Keratinocyte (primary cell): ENCODE results near the gene HRH3. TPM values are rescaled to one million over a fixed set of nuclear protein-coding genes. Genes with fewer than 3 reads are reported as not detected.

Experiments used
- DNase-seq: peaks from one replicate; pipeline ENCODE4 v3.0.0-alpha.2; 2011; ENCODE audit warnings: low read depth, missing footprints, low spot score
- FAIRE-seq: peaks from 2 replicates; lab custom pipeline; 2011; peaks lifted over from hg19 to GRCh38; lab: Jason Lieb, UNC
- H2AFZ ChIP-seq: 2 replicates; pipeline ENCODE4 v1.6.0; 2012; ENCODE audit warnings: low read length, control low read depth, inconsistent platforms; ENCODE audit not compliant: control insufficient read depth
- H3K27ac ChIP-seq: 2 replicates; pipeline ENCODE4 v1.5.1; 2011; ENCODE audit warnings: low read length; ENCODE audit not compliant: control insufficient read depth, insufficient read depth
- H3K27me3 ChIP-seq: 3 replicates; pipeline ENCODE4 v1.6.0; 2011; ENCODE audit warnings: low read length; ENCODE audit not compliant: control insufficient read depth, insufficient read depth; ENCODE audit errors: extremely low read depth
- H3K36me3 ChIP-seq, 2 experiments: 2 replicates in 1 of 2; 3 replicates in 1 of 2; pipeline ENCODE4 v1.5.1; 2011; ENCODE audit warnings: low read length in 2 of 2, mild to moderate bottlenecking in 1 of 2; ENCODE audit not compliant: control insufficient read depth in 2 of 2, insufficient read depth in 2 of 2; ENCODE audit errors: extremely low read depth in 1 of 2
- H3K4me1 ChIP-seq: 3 replicates; pipeline ENCODE4 v1.5.1; 2011; ENCODE audit warnings: low read length; ENCODE audit not compliant: control insufficient read depth, insufficient read depth; ENCODE audit errors: extremely low read depth
- H3K4me2 ChIP-seq: 3 replicates; pipeline ENCODE4 v1.6.0; 2011; ENCODE audit warnings: low read depth, low read length; ENCODE audit not compliant: control insufficient read depth, insufficient read depth; ENCODE audit errors: extremely low read depth
- H3K4me3 ChIP-seq, 3 experiments: fragments of 200-600 bp in 1 of 3; sonication (generic) in 1 of 3; 2 replicates in 2 of 3; 3 replicates in 1 of 3; pipeline ENCODE4 v1.5.1; 2011 to 2016; ENCODE audit warnings: low read length in 3 of 3, mild to moderate bottlenecking in 3 of 3, control low read depth in 2 of 3, inconsistent platforms in 1 of 3, low read depth in 1 of 3, mixed read lengths in 1 of 3, mixed run types in 1 of 3, moderate library complexity in 1 of 3; ENCODE audit not compliant: control insufficient read depth in 2 of 3, insufficient read depth in 2 of 3; ENCODE audit errors: extremely low read depth in 1 of 3
- H3K79me2 ChIP-seq: 2 replicates; pipeline ENCODE4 v1.6.0; 2012; ENCODE audit warnings: low read length; ENCODE audit not compliant: control insufficient read depth, insufficient read depth
- H3K9ac ChIP-seq: 3 replicates; pipeline ENCODE4 v1.6.0; 2011; ENCODE audit warnings: low read length; ENCODE audit not compliant: control insufficient read depth, insufficient read depth; ENCODE audit errors: extremely low read depth
- H3K9me1 ChIP-seq: 3 replicates; pipeline ENCODE4 v1.6.0; 2011; ENCODE audit warnings: low read length; ENCODE audit not compliant: control insufficient read depth, insufficient read depth; ENCODE audit errors: extremely low read depth
- H3K9me3 ChIP-seq: 2 replicates; pipeline ENCODE4 v1.5.1; 2012; ENCODE audit warnings: low read depth, low read length; ENCODE audit not compliant: control insufficient read depth
- H4K20me1 ChIP-seq: 3 replicates; pipeline ENCODE4 v1.6.0; 2011; ENCODE audit warnings: low read length; ENCODE audit not compliant: control insufficient read depth, insufficient read depth; ENCODE audit errors: extremely low read depth
- CTCF ChIP-seq, 3 experiments: IDR thresholded peaks in 1 of 3; conservative IDR thresholded peaks in 1 of 3; optimal IDR thresholded peaks in 1 of 3; 2 replicates in 2 of 3; 3 replicates in 1 of 3; pipeline versions ENCODE3 to v1.5.1; 2011; ENCODE audit warnings: low read length in 3 of 3, mild to moderate bottlenecking in 3 of 3, moderate library complexity in 2 of 3, control low read depth in 1 of 3, inconsistent platforms in 1 of 3; ENCODE audit not compliant: insufficient read depth in 2 of 3; ENCODE audit errors: extremely low read depth in 1 of 3
- EZH2 ChIP-seq: IDR thresholded peaks from one replicate; pipeline ENCODE4 v1.6.1; 2012; ENCODE audit warnings: inconsistent platforms, mild to moderate bottlenecking, low read length, moderate library complexity
- dilution Hi-C: fragments of 300-500 bp; cut with MboI; formaldehyde crosslinking; loops from one replicate; pipeline ENCODE4 v1.7.0; 2020; ENCODE audit warnings: low sequenced_read_pairs; ENCODE audit not compliant: extremely low pct_ligation_motif_present
- polyA plus RNA-seq, 5 experiments: library from polyadenylated mRNA; depleted of rRNA in 3 of 5; stranded (reverse) in 3 of 5; stranded (forward) in 1 of 5; unstranded in 1 of 5; fragments of >200 nt; gene quantifications; 1 replicate in 1 of 5; 2 replicates in 3 of 5; 3 replicates in 1 of 5; pipeline versions ENCODE4 v1.2.1 to v1.2.3, GENCODE V29; 2011 to 2012; ENCODE audit warnings: missing spikeins in 2 of 5, low read depth in 1 of 5, low replicate concordance in 1 of 5

The HRH3 gene
- polyA plus RNA-seq, 1 donor (not counting 4 experiments of a cell fraction or from before 2014, with no cell fraction given) = not detected

GRCh38 chr20:62168061-62168460 is 52.0 kb downstream of the HRH3 start:
- FAIRE-seq (no peak), DNase-seq (no peak)
- H3K4me3 ChIP-seq = no peak overlapping the region
- no peak overlapping the region for H3K27ac ChIP-seq
- H3K27me3 ChIP-seq = no peaks in the 10 kb centered on the region
- H3K9ac ChIP-seq = no peak overlapping the region
- no peak for TF ChIP-seq EZH2
- no peak for TF ChIP-seq CTCF (optimal IDR thresholded peaks at IDR 0.05 in 1 of 3, IDR thresholded peaks at IDR 0.05 in 1 of 3, conservative IDR thresholded peaks at IDR 0.05 in 1 of 3; ENCODE audit: extremely low read depth in 1 of 3, insufficient read depth in 2 of 3, low read length in 3 of 3)
- H3K9me1 ChIP-seq = no peaks in the 10 kb centered on the region
- peaks cover 18 to 19% of the 10 kb centered on the region in 2 experiments for H3K36me3 ChIP-seq
- H4K20me1 ChIP-seq = no peaks in the 10 kb centered on the region
- no peak overlapping the region for H3K4me2 ChIP-seq
- no peaks in the 10 kb centered on the region for H3K9me3 ChIP-seq
- dilution Hi-C loops = no loop called here
- no peaks in the 10 kb centered on the region for H3K4me1 ChIP-seq
- no peaks in the 10 kb centered on the region for H3K79me2 ChIP-seq
- no peak overlapping the region for H2AFZ ChIP-seq

DNA sequence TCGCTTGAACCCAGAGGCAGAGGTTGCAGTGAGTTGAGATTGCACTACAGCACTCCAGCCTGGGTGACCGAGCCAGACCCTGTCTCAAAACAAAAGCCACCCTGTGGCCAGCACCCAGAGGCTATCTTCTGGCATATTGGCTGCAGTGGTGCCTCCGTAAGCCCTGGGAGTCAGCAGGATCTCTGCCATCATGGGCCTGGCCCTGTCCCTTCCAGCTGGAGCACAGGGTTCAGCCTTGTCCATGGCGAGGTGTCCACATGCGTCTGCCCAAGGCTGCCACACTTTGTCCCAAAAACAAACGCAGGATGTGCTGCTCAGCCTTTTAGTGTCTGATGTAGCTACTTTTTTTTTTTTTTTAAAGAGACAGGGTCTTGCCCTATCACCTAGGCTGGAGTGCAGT is 52.6 kb downstream of the HRH3 start:
- no peaks in the 10 kb centered on the region for H3K4me1 ChIP-seq
- H4K20me1 ChIP-seq = no peaks in the 10 kb centered on the region
- H3K27me3 ChIP-seq = no peaks in the 10 kb centered on the region
- H2AFZ ChIP-seq = no peak overlapping the region
- H3K9ac ChIP-seq = no peak overlapping the region
- no peaks in the 10 kb centered on the region for H3K9me3 ChIP-seq
- H3K27ac ChIP-seq = no peak overlapping the region
- no peaks in the 10 kb centered on the region for H3K9me1 ChIP-seq
- no peak for DNase-seq
- no peak overlapping the region for H3K4me2 ChIP-seq
- FAIRE-seq = no peak
- dilution Hi-C loops = no loop called here
- H3K4me3 ChIP-seq = no peak overlapping the region
- TF ChIP-seq EZH2 (no peak), CTCF (optimal IDR thresholded peaks at IDR 0.05 in 1 of 3, IDR thresholded peaks at IDR 0.05 in 1 of 3, conservative IDR thresholded peaks at IDR 0.05 in 1 of 3; ENCODE audit: extremely low read depth in 1 of 3, insufficient read depth in 2 of 3, low read length in 3 of 3) (no peak)
- H3K36me3 ChIP-seq = peaks cover 18 to 20% of the 10 kb centered on the region in 2 experiments
- H3K79me2 ChIP-seq = no peaks in the 10 kb centered on the region
